ENCODE data around the gene OOSP2. TPM values are rescaled to one million over a fixed set of nuclear protein-coding genes. Genes with fewer than 3 reads are reported as not detected.

OOSP2 gene
- total and polyA plus RNA-seq, 12 donors = not detected

GRCh38 chr11:60059052-60059451, 18.8 kb downstream of the OOSP2 start:
- no peak for DNase-seq
- H3K9me3 ChIP-seq = peaks cover 0 to 5% (median 0%) of the 10 kb centered on the region in 11 donors
- H3K4me1 ChIP-seq = peaks cover 0 to 12% (median 0%) of the 10 kb centered on the region in 9 donors
- WGBS, 2 donors = 82% methylated on average over 3 of the region's 3 CpGs
- H3K27me3 ChIP-seq = no peaks in the 10 kb centered on the region
- TF ChIP-seq, protein P1, sequence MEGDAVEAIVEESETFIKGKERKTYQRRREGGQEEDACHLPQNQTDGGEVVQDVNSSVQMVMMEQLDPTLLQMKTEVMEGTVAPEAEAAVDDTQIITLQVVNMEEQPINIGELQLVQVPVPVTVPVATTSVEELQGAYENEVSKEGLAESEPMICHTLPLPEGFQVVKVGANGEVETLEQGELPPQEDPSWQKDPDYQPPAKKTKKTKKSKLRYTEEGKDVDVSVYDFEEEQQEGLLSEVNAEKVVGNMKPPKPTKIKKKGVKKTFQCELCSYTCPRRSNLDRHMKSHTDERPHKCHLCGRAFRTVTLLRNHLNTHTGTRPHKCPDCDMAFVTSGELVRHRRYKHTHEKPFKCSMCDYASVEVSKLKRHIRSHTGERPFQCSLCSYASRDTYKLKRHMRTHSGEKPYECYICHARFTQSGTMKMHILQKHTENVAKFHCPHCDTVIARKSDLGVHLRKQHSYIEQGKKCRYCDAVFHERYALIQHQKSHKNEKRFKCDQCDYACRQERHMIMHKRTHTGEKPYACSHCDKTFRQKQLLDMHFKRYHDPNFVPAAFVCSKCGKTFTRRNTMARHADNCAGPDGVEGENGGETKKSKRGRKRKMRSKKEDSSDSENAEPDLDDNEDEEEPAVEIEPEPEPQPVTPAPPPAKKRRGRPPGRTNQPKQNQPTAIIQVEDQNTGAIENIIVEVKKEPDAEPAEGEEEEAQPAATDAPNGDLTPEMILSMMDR (IDR thresholded peaks at IDR 0.05) = no peak
- no peaks in the 10 kb centered on the region for H3K36me3 ChIP-seq
- no peak for ATAC-seq
- no peak overlapping the region for H3K27ac ChIP-seq
- H3K4me3 ChIP-seq = no peak overlapping the region
- intact Hi-C loops (cut with DNase I) = no loop called here

GRCh38 chr11:60059521-60060240, 19.5 kb downstream of the OOSP2 start:
- DNase-seq = no peak
- H3K9me3 ChIP-seq = peaks cover 0 to 5% (median 0%) of the 10 kb centered on the region in 11 donors
- TF ChIP-seq, protein P1 (IDR thresholded peaks at IDR 0.05) = no peak
- 94 to 96% methylated on average over 4 of the region's 4 CpGs for WGBS, 2 donors
- H3K36me3 ChIP-seq = no peaks in the 10 kb centered on the region
- ATAC-seq = no peak
- H3K4me3 ChIP-seq = no peak overlapping the region
- intact Hi-C loops (cut with DNase I) = no loop called here
- no peak overlapping the region for H3K27ac ChIP-seq
- H3K4me1 ChIP-seq = peaks cover 0 to 12% (median 0%) of the 10 kb centered on the region in 9 donors
- no peaks in the 10 kb centered on the region for H3K27me3 ChIP-seq

GRCh38 chr11:60064111-60064510, 23.9 kb downstream of the OOSP2 start:
- TF ChIP-seq, protein P1 (IDR thresholded peaks at IDR 0.05) = no peak
- peaks cover 0 to 5% (median 0%) of the 10 kb centered on the region in 11 donors for H3K9me3 ChIP-seq
- intact Hi-C loops (cut with DNase I) = no loop called here
- H3K27me3 ChIP-seq = peaks cover 0 to 4% (median 0%) of the 10 kb centered on the region in 7 donors
- no peaks in the 10 kb centered on the region for H3K36me3 ChIP-seq
- DNase-seq = no peak
- no peak overlapping the region for H3K27ac ChIP-seq
- 74 to 75% methylated on average over 1 of the region's 1 CpG for WGBS, 2 donors
- H3K4me3 ChIP-seq = no peak overlapping the region
- H3K4me1 ChIP-seq = peaks cover 0 to 2% (median 0%) of the 10 kb centered on the region in 9 donors
- ATAC-seq = no peak

GRCh38 chr11:60065801-60066200, 25.6 kb downstream of the OOSP2 start:
- Histone ChIP-seq H3K4me1 (peaks cover 0 to 2% (median 0%) of the 10 kb centered on the region in 9 donors), H3K4me3 (no peak overlapping the region), H3K9me3 (no peaks in the 10 kb centered on the region), H3K36me3 (no peaks in the 10 kb centered on the region), H3K27ac (no peak overlapping the region), H3K27me3 (peaks cover 0 to 4% (median 0%) of the 10 kb centered on the region in 7 donors)
- WGBS, 2 donors = 79 to 80% methylated on average over 1 of the region's 1 CpG
- DNase-seq (no peak), ATAC-seq (no peak)
- intact Hi-C loops (cut with DNase I) = no loop called here
- TF ChIP-seq, protein P1 (IDR thresholded peaks at IDR 0.05) = no peak
